T follicular helper cell (primary cell): Measurements from ENCODE around the gene SLAIN2.

ENCODE experiments used
- DNase-seq: peaks from one replicate; pipeline ENCODE4 v3.0.0-alpha.2; 2020; ENCODE audit warnings: low read depth

SLAIN2 gene

GRCh38 chr4:48334236-48334635 is 7.1 kb upstream of the SLAIN2 start:
- DNase-seq = no peak

GRCh38 chr4:48334900-48335384 is 6.4 kb upstream of the SLAIN2 start:
- no peak for DNase-seq

- DNase-seq = no peak
These were observed 5.0 kb upstream of the SLAIN2 start for GRCh38 chr4:48336146-48336870.

- no peak for DNase-seq
These were observed 3.6 kb upstream of the SLAIN2 start for GRCh38 chr4:48337731-48338130.

GRCh38 chr4:48339642-48340041 is 1.7 kb upstream of the SLAIN2 start:
- no peak for DNase-seq

GRCh38 chr4:48340276-48340964 is 909 bp upstream of the SLAIN2 start:
- no peak for DNase-seq

- peak; percentile 20 for DNase-seq
These were observed 662 bp downstream of the SLAIN2 start for GRCh38 chr4:48341776-48342605.

GRCh38 chr4:48342606-48342880 is 1.2 kb downstream of the SLAIN2 start:
- DNase-seq = no peak

- DNase-seq = no peak
These were observed 1.7 kb downstream of the SLAIN2 start for GRCh38 chr4:48343035-48343434.

GRCh38 chr4:48343551-48343950 is 2.2 kb downstream of the SLAIN2 start:
- DNase-seq = no peak

- no peak for DNase-seq
These were observed 4.2 kb downstream of the SLAIN2 start for GRCh38 chr4:48345542-48345941.

- no peak for DNase-seq
These were observed 5.3 kb downstream of the SLAIN2 start for GRCh38 chr4:48346594-48346993.

GRCh38 chr4:48347282-48347921 is 6.1 kb downstream of the SLAIN2 start:
- no peak for DNase-seq

GRCh38 chr4:48350871-48351270 is 9.5 kb downstream of the SLAIN2 start:
- no peak for DNase-seq

GRCh38 chr4:48352793-48353192 is 11.5 kb downstream of the SLAIN2 start:
- no peak for DNase-seq

GRCh38 chr4:48356355-48356754 is 15.0 kb downstream of the SLAIN2 start:
- no peak for DNase-seq

GRCh38 chr4:48360285-48361011 is 19.1 kb downstream of the SLAIN2 start:
- DNase-seq = no peak

- no peak for DNase-seq
These were observed 19.7 kb downstream of the SLAIN2 start for GRCh38 chr4:48361012-48361400.

- no peak for DNase-seq
These were observed 25.3 kb downstream of the SLAIN2 start for GRCh38 chr4:48366611-48367010.

GRCh38 chr4:48367016-48367415 is 25.7 kb downstream of the SLAIN2 start:
- DNase-seq = no peak

- DNase-seq = no peak
These were observed 27.1 kb downstream of the SLAIN2 start for GRCh38 chr4:48368389-48368788.

GRCh38 chr4:48369248-48369647 is 27.9 kb downstream of the SLAIN2 start:
- no peak for DNase-seq
